ENCODE results near the gene KASH5.

KASH5 gene

GRCh38 chr19:49387936-49388372 lies at the start of gene KASH5:
TSS of gene KASH5 (plus strand) at chr19:49388249. CDS start at chr19:49390884, 2,635 bp downstream.
- peak; percentile 91 for DNase-seq

- peak; percentile 31 for DNase-seq
Observed at GRCh38 chr19:49338691-49339300, 49.3 kb upstream of the KASH5 start.

GRCh38 chr19:49339301-49340068 lies 48.6 kb upstream of the KASH5 start:
- DNase-seq, result no peak

- no peak for DNase-seq
Observed at GRCh38 chr19:49340069-49340864, 47.8 kb upstream of the KASH5 start.

GRCh38 chr19:49340865-49341718 lies 47.0 kb upstream of the KASH5 start:
- DNase-seq, result no peak

GRCh38 chr19:49342291-49342721 lies 45.7 kb upstream of the KASH5 start:
- no peak for DNase-seq

- no peak for DNase-seq
Observed at GRCh38 chr19:49343123-49343522, 44.9 kb upstream of the KASH5 start.

- DNase-seq, result no peak
Observed at GRCh38 chr19:49344505-49345423, 43.3 kb upstream of the KASH5 start.

- DNase-seq, result no peak
Observed at GRCh38 chr19:49347191-49347590, 40.9 kb upstream of the KASH5 start.

- DNase-seq, result no peak
Observed at GRCh38 chr19:49347835-49348234, 40.2 kb upstream of the KASH5 start.

GRCh38 chr19:49348305-49349189 lies 39.5 kb upstream of the KASH5 start:
- no peak for DNase-seq

- DNase-seq, result no peak
Observed at GRCh38 chr19:49349567-49349966, 38.5 kb upstream of the KASH5 start.

GRCh38 chr19:49355909-49356353 lies 32.1 kb upstream of the KASH5 start:
- DNase-seq, result no peak

- DNase-seq, result no peak
Observed at GRCh38 chr19:49356382-49356781, 31.7 kb upstream of the KASH5 start.

GRCh38 chr19:49357186-49357585 lies 30.9 kb upstream of the KASH5 start:
- DNase-seq, result no peak

- no peak for DNase-seq
Observed at GRCh38 chr19:49359851-49360820, 27.9 kb upstream of the KASH5 start.

GRCh38 chr19:49361438-49362047 lies 26.5 kb upstream of the KASH5 start:
- DNase-seq, result peak; percentile 20

Data from stimulated activated CD4-positive, alpha-beta T cell treated with anti-CD3 and anti-CD28 coated beads, Interleukin-4, amount 100 ng/mL, for 1 hour (primary cell).